WI38 (cell line): ENCODE results near the gene B4GALT2.

Experiments used
- H3K4me3 ChIP-seq: 2 replicates; pipeline ENCODE4 v1.5.1; 2011; ENCODE audit warnings: low read depth, mild to moderate bottlenecking, control low read depth, low read length
- TF ChIP-seq, protein P1 (sequence below): IDR thresholded peaks from 2 replicates; pipeline ENCODE4 v1.5.1; 2012; ENCODE audit warnings: low read depth, mild to moderate bottlenecking, control low read depth, low read length

Gene B4GALT2

DNA sequence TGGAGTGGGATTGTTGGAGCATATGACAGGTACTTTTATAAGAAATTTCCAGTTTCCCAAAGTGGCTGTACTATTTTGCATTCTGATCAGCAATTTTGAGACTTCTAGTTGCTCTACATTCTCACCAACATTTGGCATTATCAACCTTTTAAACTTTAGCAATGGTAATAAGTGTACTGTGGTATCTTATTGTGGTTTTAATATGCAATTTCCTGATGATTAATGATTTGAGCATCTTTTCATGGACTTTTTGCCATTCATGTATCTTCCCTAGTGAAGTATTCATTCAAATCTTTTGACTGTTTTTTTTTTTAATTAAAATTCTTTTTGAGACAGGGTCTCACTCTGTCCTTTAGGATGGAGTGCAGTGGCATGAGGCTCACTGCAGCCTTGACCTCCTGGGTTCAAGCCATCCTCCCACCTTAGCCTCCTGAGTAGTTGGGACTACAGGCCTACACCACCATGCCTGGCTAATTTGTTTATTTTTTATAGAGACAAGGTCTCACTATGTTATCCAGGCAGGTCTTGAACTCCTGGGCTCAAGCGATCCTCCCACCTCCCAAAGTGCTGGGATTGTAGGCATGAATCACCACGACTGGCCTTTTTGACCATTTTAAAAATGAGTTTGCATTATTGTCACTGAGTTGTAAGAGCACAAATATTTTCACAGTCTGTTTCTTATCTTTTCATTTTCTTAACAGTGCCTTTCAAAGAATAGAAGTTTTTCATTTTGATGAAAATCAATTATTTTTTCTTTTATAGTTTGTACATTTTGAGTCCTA lies 60.1 kb downstream of the B4GALT2 start:
- no peak overlapping the region for H3K4me3 ChIP-seq
- TF ChIP-seq, protein P1, sequence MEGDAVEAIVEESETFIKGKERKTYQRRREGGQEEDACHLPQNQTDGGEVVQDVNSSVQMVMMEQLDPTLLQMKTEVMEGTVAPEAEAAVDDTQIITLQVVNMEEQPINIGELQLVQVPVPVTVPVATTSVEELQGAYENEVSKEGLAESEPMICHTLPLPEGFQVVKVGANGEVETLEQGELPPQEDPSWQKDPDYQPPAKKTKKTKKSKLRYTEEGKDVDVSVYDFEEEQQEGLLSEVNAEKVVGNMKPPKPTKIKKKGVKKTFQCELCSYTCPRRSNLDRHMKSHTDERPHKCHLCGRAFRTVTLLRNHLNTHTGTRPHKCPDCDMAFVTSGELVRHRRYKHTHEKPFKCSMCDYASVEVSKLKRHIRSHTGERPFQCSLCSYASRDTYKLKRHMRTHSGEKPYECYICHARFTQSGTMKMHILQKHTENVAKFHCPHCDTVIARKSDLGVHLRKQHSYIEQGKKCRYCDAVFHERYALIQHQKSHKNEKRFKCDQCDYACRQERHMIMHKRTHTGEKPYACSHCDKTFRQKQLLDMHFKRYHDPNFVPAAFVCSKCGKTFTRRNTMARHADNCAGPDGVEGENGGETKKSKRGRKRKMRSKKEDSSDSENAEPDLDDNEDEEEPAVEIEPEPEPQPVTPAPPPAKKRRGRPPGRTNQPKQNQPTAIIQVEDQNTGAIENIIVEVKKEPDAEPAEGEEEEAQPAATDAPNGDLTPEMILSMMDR = no peak

DNA sequence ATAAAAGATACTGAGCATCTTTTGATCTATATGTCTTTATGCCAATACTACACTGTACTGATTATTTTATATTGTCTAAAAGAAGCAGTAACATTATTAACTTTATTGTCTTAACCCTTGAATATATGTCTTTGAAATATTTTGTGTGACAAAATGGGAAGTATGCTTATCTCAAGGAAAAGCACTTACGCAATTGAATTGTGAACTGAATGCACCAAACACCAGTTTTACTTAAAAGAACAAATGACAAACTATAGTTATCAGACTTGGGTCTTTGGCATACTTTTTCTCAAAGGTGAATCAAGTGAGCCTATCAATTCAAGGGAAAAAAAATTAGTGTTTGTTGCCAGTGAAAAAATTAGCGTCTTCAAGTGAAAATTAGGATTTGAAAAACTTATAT lies 61.4 kb downstream of the B4GALT2 start:
- H3K4me3 ChIP-seq = no peak overlapping the region
- TF ChIP-seq, protein P1 = no peak
